Measurements from ENCODE around the gene SLC22A5.

The SLC22A5 gene

DNA sequence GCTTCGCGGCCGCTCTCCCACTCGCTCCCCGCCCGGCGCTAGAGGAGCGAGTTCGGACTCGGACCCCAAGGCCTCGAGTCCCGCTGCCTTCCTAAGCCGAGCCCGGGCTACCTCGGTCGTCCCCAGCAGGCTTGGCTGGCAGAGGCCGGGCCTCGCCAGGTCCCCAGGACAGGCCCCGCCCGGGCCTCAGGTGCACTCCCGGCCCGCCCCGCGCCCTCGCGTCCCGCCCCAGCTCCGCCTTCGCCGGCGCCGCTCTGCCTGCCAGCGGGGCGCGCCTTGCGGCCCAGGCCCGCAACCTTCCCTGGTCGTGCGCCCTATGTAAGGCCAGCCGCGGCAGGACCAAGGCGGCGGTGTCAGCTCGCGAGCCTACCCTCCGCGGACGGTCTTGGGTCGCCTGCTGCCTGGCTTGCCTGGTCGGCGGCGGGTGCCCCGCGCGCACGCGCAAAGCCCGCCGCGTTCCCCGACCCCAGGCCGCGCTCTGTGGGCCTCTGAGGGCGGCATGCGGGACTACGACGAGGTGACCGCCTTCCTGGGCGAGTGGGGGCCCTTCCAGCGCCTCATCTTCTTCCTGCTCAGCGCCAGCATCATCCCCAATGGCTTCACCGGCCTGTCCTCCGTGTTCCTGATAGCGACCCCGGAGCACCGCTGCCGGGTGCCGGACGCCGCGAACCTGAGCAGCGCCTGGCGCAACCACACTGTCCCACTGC, at the start of gene SLC22A5:
Gene SLC22A5 (plus strand): TSS at position 237 of the 707 bp plus-strand sequence. CDS start 263 bp downstream, at position 500.
- peak; percentile 82 for DNase-seq

DNA sequence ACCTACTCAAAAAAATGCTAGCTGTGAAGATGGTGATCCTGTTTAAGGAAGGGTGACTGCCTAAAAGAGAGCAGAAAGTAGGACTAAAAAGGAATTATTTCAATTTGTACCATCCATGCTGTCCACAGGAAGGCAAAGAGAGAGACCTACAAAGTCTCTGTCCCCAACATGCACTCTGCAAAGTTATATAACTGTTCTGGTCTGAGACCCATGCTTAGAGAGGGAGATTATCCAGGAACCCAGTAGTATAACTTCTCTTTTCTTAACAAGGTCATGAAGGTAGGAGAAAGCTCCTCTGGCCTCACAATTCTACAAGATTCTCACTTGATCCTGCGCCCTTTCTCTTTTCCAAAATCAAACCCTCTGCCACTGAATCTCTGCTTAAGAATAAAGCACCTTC, 49.5 kb upstream of the SLC22A5 start:
- DNase-seq = no peak

DNA sequence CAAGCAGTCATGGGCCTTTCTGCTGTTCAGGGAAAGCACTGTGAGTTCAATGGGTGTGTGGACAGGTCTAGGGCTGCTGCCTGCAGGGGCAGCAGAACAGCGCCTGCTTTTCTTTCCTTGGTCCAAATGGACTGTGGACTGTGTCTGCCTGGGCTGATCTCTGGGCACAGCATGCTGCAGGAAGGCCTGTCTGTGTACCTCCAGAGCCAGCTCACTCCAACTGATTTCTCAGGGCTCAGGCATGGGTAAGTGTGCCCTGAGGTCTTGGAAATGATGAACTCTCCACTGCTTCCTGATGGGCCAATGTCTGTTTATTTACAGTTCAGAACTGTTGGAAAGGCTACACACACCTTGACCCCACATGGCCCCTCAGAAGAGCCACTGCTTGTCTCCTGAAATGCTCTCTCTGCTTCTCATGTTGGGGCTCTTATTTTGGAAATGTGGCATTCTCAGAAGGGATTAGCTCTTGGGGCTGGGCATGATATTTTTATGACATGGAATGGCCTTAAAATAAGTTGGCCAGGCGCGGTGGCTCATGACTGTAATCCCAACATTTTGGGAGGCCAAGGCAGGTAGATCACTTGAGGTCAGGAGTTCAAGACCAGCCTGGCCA, 48.3 kb upstream of the SLC22A5 start:
- DNase-seq = no peak

DNA sequence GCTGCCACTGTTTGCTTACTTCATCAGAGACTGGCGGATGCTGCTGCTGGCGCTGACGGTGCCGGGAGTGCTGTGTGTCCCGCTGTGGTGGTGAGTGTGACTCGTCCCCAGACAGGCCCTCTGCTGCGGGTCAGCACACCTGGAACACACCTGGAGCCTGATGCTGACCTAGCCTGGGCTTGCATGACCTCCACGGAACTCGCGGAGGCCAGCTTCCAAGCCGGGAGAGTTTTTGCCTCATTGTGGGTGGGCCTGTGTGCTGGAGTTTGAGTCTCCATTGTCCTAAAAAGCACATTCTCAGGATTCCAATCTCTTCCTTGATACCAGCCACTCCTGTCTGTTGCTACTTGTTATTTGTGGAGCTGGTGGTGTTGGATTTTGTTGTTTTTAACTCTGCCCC, 47.2 kb upstream of the SLC22A5 start:
- DNase-seq = no peak

DNA sequence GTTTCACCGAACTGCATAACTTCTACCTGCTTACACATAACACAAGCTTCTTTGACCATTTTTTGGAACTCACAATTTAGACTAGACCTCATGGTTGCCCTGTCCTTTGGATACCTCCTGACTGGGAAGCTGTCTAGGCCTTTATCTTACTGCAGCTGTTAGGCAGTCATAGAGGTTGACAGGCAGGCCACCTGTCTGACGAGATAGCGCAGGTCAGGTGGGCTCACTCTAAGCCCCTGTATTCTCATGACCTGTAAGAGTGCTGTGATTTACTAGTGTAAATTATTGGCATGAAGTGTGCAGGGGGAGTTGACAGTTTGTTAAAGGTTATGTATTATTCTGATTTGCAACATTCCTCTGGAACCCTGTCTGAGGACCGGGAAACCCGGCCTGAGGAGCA, 46.3 kb upstream of the SLC22A5 start:
- no peak for DNase-seq

DNA sequence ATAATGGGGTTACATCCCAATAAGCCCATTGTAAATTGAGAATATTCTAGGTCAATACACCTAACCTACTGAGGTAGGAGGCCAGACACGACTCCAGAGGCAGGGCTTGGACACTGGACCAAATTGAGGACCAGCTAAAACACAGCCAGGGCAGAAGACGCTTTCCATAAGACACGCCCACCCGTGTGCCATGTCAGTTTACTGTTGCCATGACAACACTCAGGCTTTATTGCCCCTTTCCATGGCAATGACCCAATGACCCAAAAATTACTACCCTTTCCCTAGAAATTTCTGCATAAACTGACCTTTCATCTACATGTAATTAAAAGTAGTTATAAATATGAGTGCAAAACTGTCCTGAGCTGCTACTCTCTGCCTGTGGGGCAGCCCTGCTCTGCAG, 43.8 kb upstream of the SLC22A5 start:
- no peak for DNase-seq

DNA sequence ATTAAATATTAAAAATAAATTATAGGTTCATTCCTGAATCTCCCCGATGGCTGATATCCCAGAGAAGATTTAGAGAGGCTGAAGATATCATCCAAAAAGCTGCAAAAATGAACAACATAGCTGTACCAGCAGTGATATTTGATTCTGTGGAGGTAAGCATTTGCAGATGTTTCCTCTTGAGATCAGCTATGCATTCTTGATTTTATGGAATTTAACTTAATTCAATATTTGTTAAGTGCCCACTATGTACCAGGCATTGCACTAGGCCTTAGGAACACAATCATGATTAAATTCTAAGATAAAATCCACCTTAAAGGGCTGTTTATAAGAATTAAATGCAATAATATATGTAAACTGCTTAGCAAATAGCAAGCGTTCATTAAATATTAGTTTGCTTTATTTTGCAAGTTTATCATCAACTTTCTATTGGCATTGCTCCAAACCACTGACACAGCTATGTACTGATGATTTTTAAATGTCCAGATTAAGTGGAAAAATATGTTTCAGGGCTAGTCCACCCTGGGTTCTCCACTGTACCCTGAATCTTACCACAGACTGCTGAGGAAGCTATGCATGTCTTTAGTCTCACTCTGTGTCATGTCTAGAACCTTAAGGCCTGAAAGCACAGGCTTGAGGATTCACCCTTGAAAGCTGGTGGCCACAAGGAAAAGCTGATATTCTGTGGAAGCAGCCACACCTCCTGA, 42.1 kb upstream of the SLC22A5 start:
- DNase-seq = no peak

DNA sequence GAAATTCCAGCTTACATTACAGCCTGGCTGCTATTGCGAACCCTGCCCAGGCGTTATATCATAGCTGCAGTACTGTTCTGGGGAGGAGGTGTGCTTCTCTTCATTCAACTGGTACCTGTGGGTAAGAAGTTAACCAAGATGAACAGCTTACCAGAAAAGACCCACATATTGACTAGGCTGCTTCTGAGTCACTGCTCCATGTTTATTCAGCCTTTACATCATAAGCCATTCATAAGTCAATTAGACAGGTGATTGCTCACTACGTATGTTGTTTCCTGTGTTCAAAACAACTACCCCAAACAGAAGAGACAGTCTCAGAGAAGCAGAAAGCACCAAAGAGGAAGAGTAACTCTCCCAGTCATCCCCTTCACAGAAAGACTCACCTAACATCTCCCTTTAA, 34.7 kb upstream of the SLC22A5 start:
- no peak for DNase-seq

DNA sequence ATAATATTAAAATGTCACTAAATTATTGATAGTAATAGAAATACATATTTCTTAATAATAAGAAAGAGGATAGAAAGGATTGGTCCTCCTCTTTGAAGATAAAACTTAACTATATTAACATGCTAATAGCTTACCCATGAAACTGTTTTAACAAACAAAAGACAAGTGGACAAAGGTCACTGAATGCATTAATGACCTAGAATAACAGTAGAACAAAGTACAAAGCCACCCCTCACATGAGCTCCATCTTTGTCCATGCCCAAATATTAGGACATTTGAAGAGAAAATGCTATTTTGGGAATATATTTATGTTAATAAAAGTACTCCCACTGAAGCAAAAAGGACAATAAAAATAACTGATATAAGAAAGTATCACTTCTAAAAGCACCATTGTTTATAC, 34.1 kb upstream of the SLC22A5 start:
- no peak for DNase-seq

DNA sequence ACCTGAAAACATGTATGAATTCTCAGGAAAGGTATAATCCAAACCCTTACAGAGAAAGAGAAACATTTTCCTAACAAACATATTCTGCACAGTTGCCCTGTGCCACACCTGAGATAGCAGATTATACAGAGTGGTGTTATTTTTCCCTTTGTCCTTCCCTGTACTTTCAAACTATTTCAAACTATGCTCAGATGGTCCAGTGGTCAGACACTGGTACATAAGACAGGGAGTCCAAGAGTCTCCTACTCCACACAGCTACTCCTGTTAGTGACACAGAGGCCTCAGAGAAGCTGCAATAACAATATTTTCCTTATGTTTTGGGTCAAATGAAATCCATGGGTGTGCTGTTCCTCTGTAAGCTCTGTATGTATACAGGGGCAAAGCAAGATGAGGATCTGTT, 30.0 kb upstream of the SLC22A5 start:
- DNase-seq = no peak

DNA sequence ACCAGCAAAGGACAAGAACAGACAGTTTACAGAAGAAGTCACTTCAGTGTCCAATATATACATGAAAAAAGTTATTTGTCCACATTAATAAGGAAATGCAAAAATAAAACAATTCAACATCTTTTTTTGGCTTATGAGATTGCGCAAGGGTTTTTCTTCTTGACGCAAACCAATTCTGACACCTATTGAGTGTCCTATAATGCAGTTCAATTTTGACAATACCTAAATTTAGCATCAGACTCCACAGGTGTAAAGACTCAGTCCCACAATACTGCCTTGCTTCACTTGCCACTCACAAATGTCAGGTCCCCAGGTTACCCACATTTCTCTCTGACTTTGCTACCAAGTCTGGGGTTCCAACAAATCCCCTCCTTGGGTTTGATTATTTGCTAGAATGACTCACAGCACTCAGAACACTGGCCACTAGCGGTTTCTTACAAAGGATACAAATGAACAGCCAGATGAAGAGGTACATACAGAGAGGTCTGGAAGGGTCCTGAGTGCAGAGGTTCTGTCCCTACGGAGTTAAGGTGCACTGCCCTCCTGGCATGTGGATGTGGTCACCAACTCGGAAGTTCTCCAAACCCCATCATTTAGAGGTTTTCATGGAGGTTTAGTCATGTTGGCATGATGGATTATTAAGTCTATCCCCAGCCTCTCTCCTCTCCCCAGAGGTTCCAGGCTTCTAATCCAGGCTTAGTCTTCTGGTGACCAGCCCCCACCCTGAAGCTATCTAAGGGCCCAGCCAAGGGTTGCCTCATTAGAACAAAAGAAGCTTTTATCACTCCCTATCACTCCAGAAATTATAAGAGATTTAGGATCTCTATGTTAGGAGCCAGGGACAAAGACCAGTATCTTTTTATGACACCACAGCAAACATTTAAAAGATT, 27.0 kb upstream of the SLC22A5 start:
- DNase-seq = no peak

DNA sequence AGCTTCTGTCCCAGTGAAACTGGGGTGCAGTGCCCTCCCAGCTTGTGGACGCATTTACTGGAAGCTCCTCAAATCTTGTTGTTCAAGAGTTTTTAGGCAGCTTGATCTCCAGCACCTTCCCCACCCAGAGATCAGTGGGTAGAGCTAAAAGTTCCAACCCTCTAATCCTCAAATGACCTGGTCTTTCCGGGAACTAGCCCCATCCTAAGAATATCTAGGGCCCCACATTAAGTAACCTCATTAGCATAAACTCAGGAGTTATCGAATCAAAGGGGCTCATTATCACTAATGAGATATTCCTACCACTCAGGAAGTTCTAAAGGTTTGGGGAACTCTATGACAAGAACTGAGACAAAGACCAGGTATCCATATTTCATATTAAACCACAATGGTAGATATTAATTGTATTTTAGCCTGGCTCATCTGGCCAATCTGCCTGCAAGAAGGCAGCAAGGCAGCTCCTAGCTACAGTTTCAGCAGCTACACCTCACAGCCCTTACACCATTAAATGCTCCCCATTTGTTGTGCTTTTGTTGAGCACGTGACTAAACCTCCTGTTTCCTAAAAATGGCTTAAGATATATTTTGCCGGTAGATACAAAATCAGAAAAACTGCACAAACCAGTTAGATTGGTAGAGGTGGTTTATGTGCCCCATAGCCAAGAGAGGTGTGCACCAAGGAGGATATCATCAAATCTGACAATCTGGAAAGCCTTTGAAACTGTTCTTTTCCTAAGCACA, 24.6 kb upstream of the SLC22A5 start:
- no peak for DNase-seq

DNA sequence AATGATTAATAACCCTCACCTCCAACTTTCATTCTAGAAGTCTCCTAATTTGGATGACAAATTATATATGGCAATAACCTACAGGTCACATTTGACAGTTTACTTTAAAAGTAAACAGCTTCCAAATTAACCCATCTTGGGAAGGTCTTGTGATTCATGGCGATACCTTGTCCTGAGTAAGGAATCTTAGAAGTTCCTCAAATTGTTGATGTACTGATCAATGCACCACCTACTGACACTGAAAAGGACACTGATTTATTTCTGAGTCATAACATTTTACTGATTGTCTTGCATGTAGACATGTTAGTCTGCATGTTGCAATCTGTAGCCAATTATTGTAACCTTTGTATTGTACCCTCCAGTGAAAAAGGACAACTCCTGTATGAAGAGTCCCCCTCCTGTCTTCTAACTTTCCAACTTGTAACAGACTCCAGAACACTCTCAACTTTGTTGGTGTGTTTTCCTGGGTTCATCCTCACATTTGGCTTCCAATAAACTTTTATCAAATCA, 16.0 kb upstream of the SLC22A5 start:
- DNase-seq = no peak

DNA sequence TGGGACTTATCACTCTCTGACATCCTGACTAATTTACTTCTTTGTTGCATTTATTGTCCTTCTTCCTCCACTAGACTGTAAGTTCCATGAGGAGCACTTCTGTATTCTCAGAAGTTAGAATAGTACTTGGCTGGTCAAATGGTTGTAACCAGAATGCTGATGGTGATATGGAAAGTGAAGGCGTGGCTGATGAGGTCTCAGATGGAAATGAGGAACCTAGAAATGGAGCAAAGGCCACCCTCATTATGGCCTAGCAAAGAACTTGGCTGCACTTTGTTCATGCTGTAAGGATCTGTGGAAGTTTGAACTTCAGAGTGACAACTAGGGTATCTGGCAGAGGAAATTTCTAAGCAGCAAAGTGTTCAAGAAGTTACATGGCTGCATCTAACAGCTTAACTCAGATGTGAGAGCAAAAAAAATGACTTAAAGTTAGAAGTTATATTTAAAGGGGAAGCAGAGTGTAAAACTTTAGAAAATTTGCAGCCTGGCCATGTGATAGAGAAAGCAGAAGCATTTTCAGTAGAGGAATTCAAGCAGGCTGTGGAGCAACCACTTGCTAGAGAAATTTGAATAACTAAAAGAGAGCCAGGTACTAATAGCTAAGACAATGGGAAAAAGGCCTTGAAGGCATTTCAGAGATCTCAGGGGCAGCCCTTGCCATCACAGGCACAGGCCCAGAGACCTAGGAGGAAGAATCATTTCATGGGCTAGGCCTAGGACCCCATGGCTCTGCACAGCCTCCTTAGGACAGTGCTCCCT, 14.9 kb upstream of the SLC22A5 start:
- no peak for DNase-seq

DNA sequence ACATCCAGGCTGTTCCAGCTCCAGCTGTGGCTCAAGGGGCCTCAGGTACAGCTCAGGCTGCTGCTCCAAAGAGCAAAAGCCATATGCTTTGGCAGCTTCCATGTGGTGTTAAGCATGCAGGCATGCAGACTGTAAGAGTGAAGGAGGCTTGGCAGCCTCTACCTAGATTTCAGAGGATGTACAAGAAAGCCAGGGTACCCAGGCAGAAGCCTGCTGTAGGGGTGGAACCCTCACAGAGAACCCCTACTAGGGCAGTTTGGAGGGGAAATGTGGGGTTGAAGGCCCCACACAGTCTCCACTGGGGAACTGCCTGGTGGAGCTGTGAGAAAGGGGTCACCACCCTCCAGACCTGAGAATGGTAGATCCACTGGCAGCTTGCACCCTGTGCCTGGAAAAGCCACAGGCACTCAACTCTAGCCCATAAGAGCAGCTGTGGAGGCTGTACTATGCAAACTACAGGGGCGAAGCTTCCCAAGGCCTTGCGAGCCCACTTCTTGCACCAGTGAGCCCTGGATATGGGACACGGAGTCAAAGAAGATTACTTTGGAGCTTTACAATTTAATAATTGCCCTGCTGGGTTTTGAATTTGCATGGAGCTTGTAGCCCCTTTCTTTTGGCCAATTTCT, 14.3 kb upstream of the SLC22A5 start:
- DNase-seq = no peak

DNA sequence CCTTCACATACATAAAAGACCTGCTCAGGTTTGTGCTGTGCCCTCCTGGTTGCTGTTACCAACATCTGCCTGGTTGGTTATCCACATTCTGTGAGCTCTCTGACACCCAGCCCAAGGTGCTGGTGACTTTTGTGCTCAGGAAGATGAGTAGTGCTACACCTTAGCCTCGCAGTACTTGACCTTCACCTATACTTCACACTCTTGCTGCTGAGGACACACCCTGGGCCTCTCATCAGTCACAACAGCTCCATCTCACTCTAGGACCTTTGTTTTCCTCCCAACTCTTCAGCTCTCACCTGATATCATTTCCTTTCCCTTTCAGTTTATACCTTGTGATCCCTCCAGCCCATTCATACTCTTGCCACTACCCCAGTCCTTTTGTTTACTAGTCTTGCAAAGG, 10.7 kb upstream of the SLC22A5 start:
- no peak for DNase-seq

DNA sequence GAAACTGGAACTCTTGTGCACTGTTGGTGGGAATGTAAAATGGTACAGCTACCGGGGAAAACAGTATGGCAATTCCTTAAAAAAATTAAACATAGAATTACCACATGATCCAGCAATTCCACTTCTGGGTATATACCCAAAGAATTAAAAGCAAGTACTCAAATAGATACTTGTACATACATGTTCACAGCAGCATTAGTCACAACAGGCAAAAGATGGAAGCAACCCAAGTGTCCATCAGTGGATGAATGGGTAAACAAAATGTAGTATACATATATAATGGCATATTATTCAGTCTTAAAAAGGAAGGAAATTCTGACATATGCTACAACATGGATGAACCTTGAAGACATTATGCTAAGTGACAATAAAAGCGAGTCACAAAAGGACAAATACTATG, 7.4 kb upstream of the SLC22A5 start:
- no peak for DNase-seq

DNA sequence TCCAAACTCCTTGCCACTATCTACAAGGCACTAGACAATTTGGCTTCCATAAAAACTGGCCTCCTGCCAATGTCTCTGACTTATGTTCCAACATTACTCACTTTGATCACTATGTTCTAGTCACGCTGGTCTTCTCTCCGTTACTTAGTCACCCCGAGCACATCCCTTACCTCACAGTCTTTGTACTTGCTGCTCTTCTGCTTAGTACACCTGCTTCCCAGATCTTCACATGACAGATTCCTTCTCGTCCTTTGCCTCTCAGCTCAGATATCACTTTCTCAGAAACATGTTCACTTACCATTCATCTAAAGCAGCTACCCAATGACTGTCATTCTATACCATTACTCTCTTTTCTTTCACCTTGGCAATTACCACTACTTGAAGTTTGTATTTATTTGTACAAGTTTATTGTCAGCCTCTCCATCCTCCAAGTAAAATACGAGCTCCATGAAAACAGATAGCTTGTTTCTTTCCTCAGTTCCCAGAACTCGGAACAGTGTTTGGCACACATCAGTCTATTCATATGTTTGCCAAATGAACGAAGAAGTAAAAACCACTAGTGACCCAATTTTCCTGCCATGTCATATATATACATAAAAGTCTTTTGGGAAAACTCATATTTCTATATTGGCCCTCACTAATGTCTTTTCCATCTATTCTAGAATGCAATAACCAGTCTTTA, 5.9 kb upstream of the SLC22A5 start:
- DNase-seq = no peak

DNA sequence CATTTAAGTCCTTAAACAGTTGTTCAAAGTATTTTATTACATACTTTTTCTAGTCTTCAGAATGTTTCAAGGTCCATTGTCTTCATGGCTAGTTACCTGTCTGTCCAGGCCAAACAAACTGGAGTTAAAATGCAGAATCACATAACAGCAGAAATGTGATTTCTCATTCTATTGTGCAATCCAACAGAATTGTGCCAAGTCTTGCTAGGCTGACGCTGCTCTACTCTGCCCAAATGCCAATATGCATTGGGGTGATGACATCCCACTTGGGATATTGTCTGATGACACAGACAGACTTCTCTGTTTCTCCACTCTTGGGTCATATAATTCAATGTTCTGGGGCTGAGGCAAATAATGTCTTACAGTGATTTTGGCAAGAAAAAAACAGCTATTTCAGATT, 5.2 kb upstream of the SLC22A5 start:
- no peak for DNase-seq

DNA sequence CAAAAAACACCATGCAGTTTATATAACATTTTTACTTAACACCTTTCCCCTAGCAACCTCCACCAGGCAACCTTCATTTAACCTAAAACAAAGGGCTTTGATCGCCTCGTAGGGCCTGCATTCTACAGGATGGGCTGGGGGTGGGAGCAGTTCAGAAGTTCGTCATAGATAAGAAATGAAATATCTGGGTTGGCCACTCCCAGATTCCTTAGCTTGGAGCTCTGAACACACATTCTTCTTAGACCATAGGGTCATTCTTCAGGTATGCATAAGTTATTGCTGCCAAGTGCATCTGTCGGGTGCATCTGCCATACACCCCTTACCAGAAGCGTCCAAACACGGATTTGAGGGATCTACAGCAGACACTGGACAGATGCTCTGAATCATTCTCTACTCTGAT, 4.3 kb upstream of the SLC22A5 start:
- DNase-seq = no peak
